Measurements from ENCODE around the gene TUBA1B. TPM values are rescaled to one million over a fixed set of nuclear protein-coding genes. Genes with fewer than 3 reads are reported as not detected.

Gene TUBA1B
- total RNA-seq, 5 donors from 2014 or later (not counting 1 experiment from before 2014, with no cell fraction given), result 167 to 232 (median 205) TPM

GRCh38 chr12:49160399-49160798 lies 29.2 kb upstream of the TUBA1B start:
- Mint-ChIP-seq H3K4me3 (no peak overlapping the region), H3K9me3 (no peaks in the 10 kb centered on the region), H3K4me1 (peaks cover 0 to 2% (median 0%) of the 10 kb centered on the region in 3 donors), H3K27ac (no peak overlapping the region), H3K36me3 (no peaks in the 10 kb centered on the region), H3K27me3 (no peaks in the 10 kb centered on the region)
- ChIA-PET CTCF (interaction anchor here in 1 of 2 donors (0.5 kb wide), 1 partner anchor 27 kb away, joined by 3 read pairs; no protein-coding TSS in a partner anchor), POLR2A (no interaction called here)
- no peaks in the 10 kb centered on the region for H3K4me1 ChIP-seq (ENCODE audit: control insufficient read depth in 1 of 2, extremely low read depth in 1 of 2, insufficient read depth in 2 of 2, low read length in 2 of 2)
- DNase-seq (no peak), ATAC-seq (replicated peaks in 1 of 4) (no peak)
- H3K36me3 ChIP-seq (ENCODE audit: control insufficient read depth in 2 of 2, extremely low read depth in 1 of 2, insufficient read depth in 1 of 2, low read length in 1 of 2), result no peaks in the 10 kb centered on the region
- no peaks in the 10 kb centered on the region for H3K9me3 ChIP-seq
- H3K27me3 ChIP-seq (replicated peaks in 1 of 2; ENCODE audit: control insufficient read depth in 2 of 2, extremely low read depth in 1 of 2, insufficient read depth in 2 of 2, low read length in 1 of 2), result no peaks in the 10 kb centered on the region
- WGBS (ENCODE audit: insufficient coverage), result 60% methylated on average over 2 of the region's 2 CpGs
- H3K4me3 ChIP-seq (ENCODE audit: control insufficient read depth in 1 of 2, extremely low read depth in 1 of 2, low read length in 1 of 2), result no peak overlapping the region
- no peak overlapping the region for H3K27ac ChIP-seq (ENCODE audit: low read length)

DNA sequence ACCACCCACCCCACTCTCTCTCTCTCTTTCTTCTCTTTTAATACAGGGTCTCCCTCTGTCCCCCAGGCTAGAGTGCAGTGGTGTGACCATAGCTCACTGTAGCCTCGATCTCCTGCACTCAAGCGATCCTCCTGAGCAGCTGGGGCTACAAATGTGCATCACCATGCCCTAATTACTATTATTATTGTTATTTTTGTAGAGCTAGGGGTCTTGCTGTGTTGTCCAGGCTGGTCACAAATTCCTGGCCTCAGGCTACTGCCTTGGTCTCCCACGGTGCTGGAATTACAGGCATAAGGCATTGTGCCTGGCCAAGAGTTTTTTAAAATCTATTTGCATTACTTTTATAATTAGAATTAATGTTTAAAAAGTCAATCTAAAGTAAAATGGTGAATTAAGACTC lies 23.0 kb upstream of the TUBA1B start:
- POLR2A ChIA-PET, result no interaction called here

DNA sequence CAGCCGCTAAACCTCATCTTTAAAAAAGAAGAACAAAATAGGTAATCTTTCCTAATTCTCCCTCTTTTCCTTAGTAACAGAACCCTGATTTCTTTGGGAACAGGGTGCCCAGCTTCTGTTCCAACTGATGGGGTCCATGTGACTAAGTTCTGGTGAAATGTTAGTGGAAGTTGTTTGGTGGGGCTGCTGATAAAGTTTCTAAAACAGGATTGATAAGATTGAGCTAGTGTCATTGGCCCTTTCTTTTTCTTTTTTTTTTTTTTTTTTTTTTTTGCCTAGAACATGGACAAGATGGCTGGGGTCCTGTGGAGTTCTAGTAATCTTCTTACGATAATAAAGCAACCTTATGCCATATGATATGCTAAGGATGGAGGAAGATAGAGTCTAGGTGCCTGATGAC lies 16.2 kb upstream of the TUBA1B start:
- Mint-ChIP-seq H3K9me3 (no peaks in the 10 kb centered on the region), H3K36me3 (peaks cover 7% of the 10 kb centered on the region), H3K27ac (no peak overlapping the region), H3K4me1 (peaks cover 0 to 6% (median 0%) of the 10 kb centered on the region in 3 donors), H3K27me3 (no peaks in the 10 kb centered on the region), H3K4me3 (no peak overlapping the region)
- no peaks in the 10 kb centered on the region for H3K4me1 ChIP-seq (ENCODE audit: control insufficient read depth in 1 of 2, extremely low read depth in 1 of 2, insufficient read depth in 2 of 2, low read length in 2 of 2)
- H3K27me3 ChIP-seq (replicated peaks in 1 of 2; ENCODE audit: control insufficient read depth in 2 of 2, extremely low read depth in 1 of 2, insufficient read depth in 2 of 2, low read length in 1 of 2), result no peaks in the 10 kb centered on the region
- no peak for ATAC-seq (replicated peaks in 1 of 4)
- POLR2A ChIA-PET, result no interaction called here
- no peak overlapping the region for H3K4me3 ChIP-seq (ENCODE audit: control insufficient read depth in 1 of 2, extremely low read depth in 1 of 2, low read length in 1 of 2)
- H3K27ac ChIP-seq (ENCODE audit: low read length), result no peak overlapping the region
- DNase-seq, result no peak
- CTCF ChIA-PET, result interaction anchor here in 1 of 2 donors (0.5 to 1.1 kb wide), 4 partner anchors 59 to 402 kb away, joined by 3 to 8 read pairs (median 4); no protein-coding TSS in a partner anchor
- no CpG with 5 or more reads among the region's 2 CpGs for WGBS (ENCODE audit: insufficient coverage)
- H3K9me3 ChIP-seq, result no peaks in the 10 kb centered on the region
- H3K36me3 ChIP-seq (ENCODE audit: control insufficient read depth in 2 of 2, extremely low read depth in 1 of 2, insufficient read depth in 1 of 2, low read length in 1 of 2), result no peaks in the 10 kb centered on the region

More for the DNA sequence above, 23.0 kb upstream of the TUBA1B start:
- Mint-ChIP-seq H3K27ac (no peak overlapping the region), H3K36me3 (peaks cover 2% of the 10 kb centered on the region), H3K27me3 (no peaks in the 10 kb centered on the region), H3K4me1 (peaks cover 0 to 2% (median 0%) of the 10 kb centered on the region in 3 donors), H3K4me3 (no peak overlapping the region), H3K9me3 (no peaks in the 10 kb centered on the region)
- no peak for DNase-seq
- CTCF ChIA-PET, result interaction anchor here in 1 of 2 donors (0.6 kb wide), 1 partner anchor 9 kb away, joined by 3 read pairs; no protein-coding TSS in a partner anchor
- Histone ChIP-seq H3K36me3 (ENCODE audit: control insufficient read depth in 2 of 2, extremely low read depth in 1 of 2, insufficient read depth in 1 of 2, low read length in 1 of 2) (no peaks in the 10 kb centered on the region), H3K27ac (ENCODE audit: low read length) (no peak overlapping the region), H3K27me3 (replicated peaks in 1 of 2; ENCODE audit: control insufficient read depth in 2 of 2, extremely low read depth in 1 of 2, insufficient read depth in 2 of 2, low read length in 1 of 2) (no peaks in the 10 kb centered on the region), H3K4me3 (ENCODE audit: control insufficient read depth in 1 of 2, extremely low read depth in 1 of 2, low read length in 1 of 2) (no peak overlapping the region), H3K9me3 (no peaks in the 10 kb centered on the region), H3K4me1 (ENCODE audit: control insufficient read depth in 1 of 2, extremely low read depth in 1 of 2, insufficient read depth in 2 of 2, low read length in 2 of 2) (no peaks in the 10 kb centered on the region)
- WGBS (ENCODE audit: insufficient coverage), result no CpG with 5 or more reads among the region's 3 CpGs
- no peak for ATAC-seq (replicated peaks in 1 of 4)

DNA sequence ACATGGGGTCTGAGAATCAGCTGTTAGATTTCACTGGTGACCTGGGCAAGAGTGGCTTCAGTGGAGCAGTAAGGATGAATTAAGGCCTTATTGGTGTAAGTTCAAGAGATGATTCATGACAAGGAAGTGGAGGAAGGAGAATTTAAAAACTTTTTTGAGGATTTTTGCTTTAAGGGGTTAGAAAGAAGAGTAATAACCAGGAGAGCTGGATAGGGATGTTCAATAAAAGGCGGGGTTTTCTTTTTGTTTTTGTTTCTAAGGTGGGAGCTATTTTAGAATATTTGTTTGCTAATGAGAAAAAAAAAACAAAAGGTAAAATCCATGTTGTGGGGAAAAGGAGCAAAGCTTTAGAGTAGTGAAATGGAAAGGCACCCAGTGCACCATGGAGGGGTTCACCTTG lies 15.2 kb upstream of the TUBA1B start:
- H3K36me3 ChIP-seq (ENCODE audit: control insufficient read depth in 2 of 2, extremely low read depth in 1 of 2, insufficient read depth in 1 of 2, low read length in 1 of 2), result no peaks in the 10 kb centered on the region
- no peak overlapping the region for H3K4me3 ChIP-seq (ENCODE audit: control insufficient read depth in 1 of 2, extremely low read depth in 1 of 2, low read length in 1 of 2)
- DNase-seq (no peak), ATAC-seq (replicated peaks in 1 of 4) (no peak)
- CTCF ChIA-PET, result interaction anchor here (0.6 to 0.7 kb wide), 2 partner anchors 195 to 273 kb away, joined by 3 to 4 read pairs; no protein-coding TSS in a partner anchor
- H3K27ac ChIP-seq (ENCODE audit: low read length), result no peak overlapping the region
- no peaks in the 10 kb centered on the region for H3K9me3 Mint-ChIP-seq
- H3K4me1 ChIP-seq (ENCODE audit: control insufficient read depth in 1 of 2, extremely low read depth in 1 of 2, insufficient read depth in 2 of 2, low read length in 2 of 2), result no peaks in the 10 kb centered on the region
- peaks cover 0 to 6% (median 0%) of the 10 kb centered on the region in 3 donors for H3K4me1 Mint-ChIP-seq
- no peak overlapping the region for H3K27ac Mint-ChIP-seq
- peaks cover 7% of the 10 kb centered on the region for H3K36me3 Mint-ChIP-seq
- H3K9me3 ChIP-seq, result no peaks in the 10 kb centered on the region
- no peak overlapping the region for H3K4me3 Mint-ChIP-seq
- 100% methylated on average over 1 of the region's 1 CpG for WGBS (ENCODE audit: insufficient coverage)
- no peaks in the 10 kb centered on the region for H3K27me3 ChIP-seq (replicated peaks in 1 of 2; ENCODE audit: control insufficient read depth in 2 of 2, extremely low read depth in 1 of 2, insufficient read depth in 2 of 2, low read length in 1 of 2)
- POLR2A ChIA-PET, result interaction anchor here in 1 of 2 donors (0.6 kb wide), 1 partner anchor 123 kb away, joined by 3 read pairs; no protein-coding TSS in a partner anchor
- H3K27me3 Mint-ChIP-seq, result no peaks in the 10 kb centered on the region

- Mint-ChIP-seq H3K4me3 (no peak overlapping the region), H3K27ac (no peak overlapping the region), H3K36me3 (peaks cover 5% of the 10 kb centered on the region), H3K9me3 (no peaks in the 10 kb centered on the region), H3K4me1 (peaks cover 0 to 6% (median 0%) of the 10 kb centered on the region in 3 donors), H3K27me3 (no peaks in the 10 kb centered on the region)
- Histone ChIP-seq H3K4me1 (ENCODE audit: control insufficient read depth in 1 of 2, extremely low read depth in 1 of 2, insufficient read depth in 2 of 2, low read length in 2 of 2) (no peaks in the 10 kb centered on the region), H3K4me3 (ENCODE audit: control insufficient read depth in 1 of 2, extremely low read depth in 1 of 2, low read length in 1 of 2) (no peak overlapping the region), H3K27me3 (replicated peaks in 1 of 2; ENCODE audit: control insufficient read depth in 2 of 2, extremely low read depth in 1 of 2, insufficient read depth in 2 of 2, low read length in 1 of 2) (no peaks in the 10 kb centered on the region), H3K9me3 (no peaks in the 10 kb centered on the region), H3K36me3 (ENCODE audit: control insufficient read depth in 2 of 2, extremely low read depth in 1 of 2, insufficient read depth in 1 of 2, low read length in 1 of 2) (no peaks in the 10 kb centered on the region), H3K27ac (ENCODE audit: low read length) (no peak overlapping the region)
- 82% methylated on average over 2 of the region's 2 CpGs for WGBS (ENCODE audit: insufficient coverage)
- ChIA-PET CTCF (interaction anchor here (0.6 kb wide), 4 partner anchors 72 to 1513 kb away, joined by 3 to 4 read pairs (median 4); no protein-coding TSS in a partner anchor), POLR2A (interaction anchor here in 1 of 2 donors (0.6 kb wide), 1 partner anchor 30 kb away, joined by 9 read pairs; no protein-coding TSS in a partner anchor)
- DNase-seq (no peak), ATAC-seq (replicated peaks in 1 of 4) (no peak)
Measured at GRCh38 chr12:49144384-49144783, 13.2 kb upstream of the TUBA1B start.

DNA sequence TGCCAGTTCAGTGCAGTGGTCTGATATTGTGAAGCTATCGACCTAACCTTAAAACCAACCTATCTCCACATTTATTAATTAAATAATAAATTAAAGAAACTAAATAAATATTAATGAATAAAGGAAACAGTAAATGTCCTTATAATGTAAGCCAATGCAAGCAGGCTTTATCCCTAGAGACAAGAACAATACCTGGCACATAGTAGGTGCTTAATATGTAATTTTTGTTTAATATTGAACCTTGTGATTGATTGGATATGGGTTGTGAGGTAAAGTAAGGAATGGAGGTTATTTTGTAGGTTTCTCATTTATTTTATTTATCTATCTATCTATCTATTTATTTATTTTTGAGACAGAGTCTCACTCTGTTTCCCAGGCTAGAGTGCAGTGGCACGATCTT lies 7.8 kb upstream of the TUBA1B start:
- Mint-ChIP-seq H3K4me3 (no peak overlapping the region), H3K4me1 (peaks cover 0 to under 1% (median 0%) of the 10 kb centered on the region in 3 donors), H3K27me3 (no peaks in the 10 kb centered on the region), H3K27ac (no peak overlapping the region), H3K36me3 (no peaks in the 10 kb centered on the region), H3K9me3 (no peaks in the 10 kb centered on the region)
- DNase-seq (no peak), ATAC-seq (replicated peaks in 1 of 4) (no peak)
- no peak overlapping the region for H3K4me3 ChIP-seq (ENCODE audit: control insufficient read depth in 1 of 2, extremely low read depth in 1 of 2, low read length in 1 of 2)
- H3K9me3 ChIP-seq, result no peaks in the 10 kb centered on the region
- CTCF ChIA-PET, result interaction anchor here (0.6 to 1.1 kb wide), 2 partner anchors 9 to 1022 kb away, joined by 3 read pairs; no protein-coding TSS in a partner anchor
- H3K4me1 ChIP-seq (ENCODE audit: control insufficient read depth in 1 of 2, extremely low read depth in 1 of 2, insufficient read depth in 2 of 2, low read length in 2 of 2), result no peaks in the 10 kb centered on the region
- H3K27me3 ChIP-seq (replicated peaks in 1 of 2; ENCODE audit: control insufficient read depth in 2 of 2, extremely low read depth in 1 of 2, insufficient read depth in 2 of 2, low read length in 1 of 2), result no peaks in the 10 kb centered on the region
- H3K36me3 ChIP-seq (ENCODE audit: control insufficient read depth in 2 of 2, extremely low read depth in 1 of 2, insufficient read depth in 1 of 2, low read length in 1 of 2), result no peaks in the 10 kb centered on the region
- POLR2A ChIA-PET, result interaction anchor here in 1 of 2 donors (0.7 kb wide), 1 partner anchor 364 kb away, joined by 3 read pairs; no protein-coding TSS in a partner anchor
- H3K27ac ChIP-seq (ENCODE audit: low read length), result no peak overlapping the region
- 100% methylated on average over 1 of the region's 2 CpGs for WGBS (ENCODE audit: insufficient coverage)

Data from T-cell (primary cell).